Breast epithelium (tissue), 4 donors: ENCODE results near the gene DTNB. TPM values are rescaled to one million over a fixed set of nuclear protein-coding genes. Genes with fewer than 3 reads are reported as not detected.

Experiments used
- DNase-seq, 2 donors: peaks; one replicate each; pipeline ENCODE4 v3.0.0-alpha.2; 2019; ENCODE audit warnings: low spot score in 2 of 2
- H3K27ac ChIP-seq, 2 donors: fragments of 200-600 bp; sonication (generic) in 1 of 2; one replicate each; pipeline ENCODE4 v1.5.1; 2016 to 2019; ENCODE audit warnings: mild to moderate bottlenecking in 1 of 2
- H3K27me3 ChIP-seq, 2 donors: fragments of 200-600 bp; sonication (generic) in 1 of 2; one replicate each; pipeline versions ENCODE4 v1.5.1 to v1.6.0; 2017 to 2019; ENCODE audit warnings: control low read depth in 1 of 2, mild to moderate bottlenecking in 1 of 2
- H3K36me3 ChIP-seq: fragments of 200-600 bp; one replicate; pipeline ENCODE4 v1.5.1; 2019
- H3K4me1 ChIP-seq, 2 donors: fragments of 200-600 bp; sonication (generic); one replicate each; pipeline ENCODE4 v1.5.1; 2016 to 2019; ENCODE audit warnings: control low read depth in 1 of 2
- H3K4me3 ChIP-seq, 3 donors: fragments of 200-600 bp; sonication (generic); 1 replicate in 2 of 3; 2 replicates in 1 of 3; pipeline ENCODE4 v1.5.1; 2016 to 2019; ENCODE audit warnings: mild to moderate bottlenecking in 3 of 3, moderate library complexity in 2 of 3
- H3K9me3 ChIP-seq, 2 donors: fragments of 200-600 bp; sonication (generic) in 1 of 2; one replicate each; pipeline ENCODE4 v1.5.1; 2016 to 2019; ENCODE audit warnings: control low read depth in 1 of 2
- CTCF ChIP-seq, 3 donors: fragments of 450-650 bp; IDR thresholded peaks; one replicate each; pipeline ENCODE4 v1.5.1; 2016 to 2017; ENCODE audit warnings: antibody characterized with exemption in 3 of 3, mild to moderate bottlenecking in 3 of 3, moderate library complexity in 3 of 3
- POLR2A ChIP-seq: fragments of 450-650 bp; IDR thresholded peaks from one replicate; pipeline ENCODE4 v1.6.1; 2016; ENCODE audit warnings: antibody characterized with exemption, mild to moderate bottlenecking, moderate library complexity
- POLR2AphosphoS5 ChIP-seq, 3 donors: sonication (generic); formaldehyde crosslinking; IDR thresholded peaks; one replicate each; pipeline ENCODE4 v1.6.1; 2017; ENCODE audit warnings: antibody characterized with exemption in 3 of 3
- intact Hi-C: fragments of 100-400 bp; cut with DNase I; formaldehyde crosslinking; loops from one replicate; pipeline ENCODE4 v1.15.1; 2023; ENCODE audit warnings: low total_unique reads
- total RNA-seq, 3 donors: library from RNA; depleted of rRNA; stranded (reverse); fragments of >200 nt; gene quantifications; one replicate each; pipeline ENCODE4 v1.1.0, GENCODE V29; 2016

Gene DTNB
- total RNA-seq, 3 donors from 2014 or later: 7.8 to 63.4 (median 44.9) TPM

- Histone ChIP-seq H3K9me3 (no peaks in the 10 kb centered on the region), H3K4me1 (peaks cover 0 to 7% of the 10 kb centered on the region in 2 donors), H3K27ac (no peak overlapping the region), H3K27me3 (no peaks in the 10 kb centered on the region), H3K4me3 (no peak overlapping the region), H3K36me3 (no peaks in the 10 kb centered on the region)
- TF ChIP-seq POLR2A (no peak), CTCF (IDR thresholded peaks at IDR 0.05) (no peak), POLR2AphosphoS5 (IDR thresholded peaks at IDR 0.05) (no peak)
- DNase-seq: no peak
- intact Hi-C loops: no loop called here
These were observed 339.4 kb downstream of the DTNB start for GRCh38 chr2:25333981-25334380.

- H3K36me3 ChIP-seq: no peaks in the 10 kb centered on the region
- DNase-seq: no peak
These were observed 340.8 kb downstream of the DTNB start for GRCh38 chr2:25332571-25332970.

GRCh38 chr2:25331686-25332365 lies 341.6 kb downstream of the DTNB start:
- Histone ChIP-seq H3K9me3 (peaks cover 0 to 5% of the 10 kb centered on the region in 2 donors), H3K4me3 (no peak overlapping the region), H3K4me1 (peaks cover 0 to 7% of the 10 kb centered on the region in 2 donors), H3K27me3 (no peaks in the 10 kb centered on the region), H3K27ac (peak overlapping the region; percentile 12 to 37), H3K36me3 (no peaks in the 10 kb centered on the region)
- no peak for DNase-seq
- TF ChIP-seq POLR2AphosphoS5 (IDR thresholded peaks at IDR 0.05): no peak
- no peak for TF ChIP-seq CTCF (IDR thresholded peaks at IDR 0.05)
- no peak for TF ChIP-seq POLR2A
- intact Hi-C loops: no loop called here

More at GRCh38 chr2:25332571-25332970, 340.8 kb downstream of the DTNB start:
- Histone ChIP-seq H3K27me3 (no peaks in the 10 kb centered on the region), H3K9me3 (no peaks in the 10 kb centered on the region), H3K4me3 (no peak overlapping the region), H3K4me1 (peaks cover 0 to 7% of the 10 kb centered on the region in 2 donors), H3K27ac (peak overlapping the region in 1 of 2 donors; percentile 37)
- no peak for TF ChIP-seq POLR2AphosphoS5 (IDR thresholded peaks at IDR 0.05)
- no peak for TF ChIP-seq POLR2A
- TF ChIP-seq CTCF (IDR thresholded peaks at IDR 0.05): no peak
- intact Hi-C loops: no loop called here

- H3K4me1 ChIP-seq: peaks cover 0 to 7% of the 10 kb centered on the region in 2 donors
- TF ChIP-seq CTCF (IDR thresholded peaks at IDR 0.05) (no peak), POLR2AphosphoS5 (IDR thresholded peaks at IDR 0.05) (no peak), POLR2A (no peak)
- H3K36me3 ChIP-seq: no peaks in the 10 kb centered on the region
- no peaks in the 10 kb centered on the region for H3K27me3 ChIP-seq
- intact Hi-C loops: no loop called here
- DNase-seq: no peak
- no peak overlapping the region for H3K27ac ChIP-seq
- peaks cover 3 to 11% of the 10 kb centered on the region in 2 donors for H3K9me3 ChIP-seq
- no peak overlapping the region for H3K4me3 ChIP-seq
These were observed 342.4 kb downstream of the DTNB start for GRCh38 chr2:25330937-25331336.

- Histone ChIP-seq H3K27me3 (no peaks in the 10 kb centered on the region), H3K27ac (no peak overlapping the region), H3K9me3 (peaks cover 3 to 11% of the 10 kb centered on the region in 2 donors), H3K4me1 (peaks cover 0 to 7% of the 10 kb centered on the region in 2 donors), H3K4me3 (no peak overlapping the region), H3K36me3 (no peaks in the 10 kb centered on the region)
- DNase-seq: no peak
- TF ChIP-seq POLR2A (no peak), CTCF (IDR thresholded peaks at IDR 0.05) (no peak), POLR2AphosphoS5 (IDR thresholded peaks at IDR 0.05) (no peak)
- intact Hi-C loops: no loop called here
These were observed 343.1 kb downstream of the DTNB start for GRCh38 chr2:25330273-25330672.
